NCI-H2227 (cell line): ENCODE measurements around the gene MRPS21.
A peak's percentile ranks its signal among the peaks of the same experiment; 100 is the strongest.

ENCODE experiments used
- DNase-seq: peaks from one replicate; lab custom pipeline; 2025; ENCODE audit not compliant: unreplicated experiment; lab: John Stamatoyannopoulos, UW

The MRPS21 gene

DNA sequence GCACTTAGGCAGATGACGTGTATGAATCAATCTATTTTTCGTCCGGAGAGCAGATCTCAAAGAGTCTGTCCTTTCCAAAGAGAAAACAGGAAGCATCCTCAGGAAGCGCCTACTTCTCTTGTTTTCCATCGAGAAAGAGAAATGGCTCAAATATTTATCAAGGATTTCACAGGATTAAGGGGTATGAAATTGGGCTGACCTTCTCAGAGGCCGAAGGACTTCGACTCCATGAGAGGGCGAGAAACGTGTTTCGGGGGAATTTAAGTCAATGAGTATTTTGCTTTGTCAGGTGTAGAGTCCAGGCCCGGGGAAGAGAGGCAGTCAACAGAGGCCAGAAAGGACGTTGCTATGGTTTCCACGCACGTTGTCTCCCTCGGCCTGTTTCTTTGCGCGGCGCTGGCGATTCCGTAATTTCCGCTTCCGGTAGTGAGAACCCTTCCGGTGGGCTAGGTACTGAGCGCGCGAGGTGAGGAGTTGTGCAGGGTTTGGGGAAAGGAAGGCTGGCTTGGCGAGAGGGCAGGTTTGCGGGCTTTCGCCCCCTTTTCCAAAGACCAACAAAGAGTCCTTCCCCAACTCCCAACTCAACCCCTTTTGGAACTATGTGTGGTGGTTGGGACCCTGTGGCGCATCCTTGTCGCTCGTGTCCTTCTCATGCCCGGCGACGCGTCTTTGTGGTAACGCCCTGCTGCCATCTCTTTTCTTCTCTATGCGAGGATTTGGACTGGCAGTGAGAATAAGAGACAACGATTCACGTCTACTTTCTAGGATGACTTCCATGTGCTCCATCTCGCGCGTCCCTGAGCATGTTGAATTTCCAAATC is at the start of gene MRPS21:
MRPS21 (plus strand) TSS at position 429 of the 821 bp plus-strand sequence. CDS start 506 bp downstream, outside the sequence.
- peak; percentile 97 for DNase-seq

GRCh38 chr1:150249936-150250335 is 43.7 kb upstream of the MRPS21 start:
- DNase-seq, result no peak

GRCh38 chr1:150256198-150256553 is 37.5 kb upstream of the MRPS21 start:
- DNase-seq, result no peak

- DNase-seq, result peak; percentile 66
Observed at GRCh38 chr1:150256554-150257341, 36.9 kb upstream of the MRPS21 start.

DNA sequence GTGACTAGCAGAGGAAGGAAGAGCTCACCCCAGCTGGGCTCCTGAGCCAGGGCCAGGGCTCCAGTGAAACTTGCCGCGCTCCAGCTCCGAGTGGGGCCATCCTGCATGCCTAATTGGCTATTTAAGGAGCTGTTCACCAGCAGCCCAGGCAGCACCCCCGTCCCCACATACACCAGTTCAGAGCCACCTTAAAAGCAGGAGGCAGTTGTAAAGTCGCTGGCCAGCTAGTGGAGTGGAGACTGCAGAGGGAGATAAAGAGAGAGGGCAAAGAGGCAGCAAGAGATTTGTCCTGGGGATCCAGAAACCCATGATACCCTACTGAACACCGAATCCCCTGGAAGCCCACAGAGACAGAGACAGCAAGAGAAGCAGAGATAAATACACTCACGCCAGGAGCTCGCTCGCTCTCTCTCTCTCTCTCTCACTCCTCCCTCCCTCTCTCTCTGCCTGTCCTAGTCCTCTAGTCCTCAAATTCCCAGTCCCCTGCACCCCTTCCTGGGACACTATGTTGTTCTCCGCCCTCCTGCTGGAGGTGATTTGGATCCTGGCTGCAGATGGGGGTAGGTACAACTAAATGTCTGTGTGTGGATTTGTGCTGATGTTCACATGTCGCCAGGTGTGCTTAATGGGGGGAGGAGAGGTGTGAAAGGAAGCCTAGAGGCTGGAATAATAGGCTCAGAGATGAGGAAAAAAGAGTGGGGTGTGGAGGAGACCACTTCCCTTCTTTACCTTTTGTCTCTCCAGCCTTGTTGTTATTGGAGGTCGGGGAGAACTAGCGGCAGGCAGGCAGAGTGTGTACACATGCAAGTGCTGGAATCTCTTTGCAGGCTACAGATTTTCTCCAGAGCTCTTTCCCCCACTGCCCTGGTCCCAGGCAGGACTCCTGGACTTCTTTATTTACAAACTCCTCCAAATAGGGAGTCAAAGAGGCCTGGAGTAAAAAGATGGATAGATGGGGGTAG is 35.8 kb upstream of the MRPS21 start, which contains the start of gene CA14:
CA14 (plus strand) TSS at position 151 of the 962 bp plus-strand sequence; CDS start at position 506, 355 bp downstream.
- peak; percentile 27 for DNase-seq

DNA sequence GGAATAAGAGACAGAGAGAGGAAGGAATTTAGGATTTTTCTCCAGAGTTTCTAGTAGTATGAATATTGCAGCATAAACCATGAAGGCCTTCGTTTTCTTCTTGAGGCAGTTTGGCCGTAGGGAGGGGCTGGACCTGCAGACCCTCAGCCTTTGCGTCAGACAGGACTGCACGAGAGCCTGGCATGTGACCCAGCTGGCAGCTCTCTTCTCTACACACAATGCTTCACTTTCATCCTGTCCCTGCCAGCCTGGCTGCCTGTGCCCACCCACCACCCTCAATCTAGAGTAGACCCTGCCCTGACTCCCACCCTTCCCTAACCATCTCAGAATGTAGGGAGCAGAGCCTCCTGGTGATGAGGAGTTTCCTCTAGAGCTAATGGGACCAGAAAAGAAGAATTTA is 34.4 kb upstream of the MRPS21 start:
- DNase-seq, result no peak

- DNase-seq, result peak; percentile 44
Observed at GRCh38 chr1:150259758-150260669, 33.6 kb upstream of the MRPS21 start.

DNA sequence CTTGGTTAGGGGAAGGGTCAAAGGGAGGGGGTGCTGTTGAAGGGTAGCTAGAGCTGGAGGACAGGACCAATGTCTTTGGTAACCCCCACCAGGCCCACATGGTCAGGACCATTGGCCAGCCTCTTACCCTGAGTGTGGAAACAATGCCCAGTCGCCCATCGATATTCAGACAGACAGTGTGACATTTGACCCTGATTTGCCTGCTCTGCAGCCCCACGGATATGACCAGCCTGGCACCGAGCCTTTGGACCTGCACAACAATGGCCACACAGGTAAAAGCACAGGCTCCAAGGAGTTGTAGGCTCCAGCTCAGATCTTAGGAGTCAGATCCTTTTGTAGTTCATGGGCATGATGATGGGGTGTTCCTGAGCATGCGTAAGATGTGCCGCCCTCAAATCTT is 32.3 kb upstream of the MRPS21 start:
- DNase-seq, result no peak

- no peak for DNase-seq
Observed at GRCh38 chr1:150262388-150263320, 31.0 kb upstream of the MRPS21 start.

DNA sequence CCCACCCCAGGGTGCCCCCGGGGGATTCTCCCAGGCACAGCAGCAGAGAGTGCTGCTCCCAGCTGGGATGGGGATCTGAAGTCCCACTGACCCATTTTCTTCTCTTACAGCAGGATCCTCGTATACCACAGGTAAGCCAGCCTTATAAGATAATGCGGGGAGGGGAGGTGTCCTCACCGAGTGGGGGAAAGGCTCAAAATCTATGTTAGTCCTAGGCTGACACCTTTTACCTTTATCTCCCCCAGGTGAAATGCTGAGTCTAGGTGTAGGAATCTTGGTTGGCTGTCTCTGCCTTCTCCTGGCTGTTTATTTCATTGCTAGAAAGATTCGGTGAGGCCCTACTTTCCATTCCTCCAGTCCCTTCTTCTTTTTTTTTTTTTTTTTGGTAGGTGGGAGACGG is 30.1 kb upstream of the MRPS21 start:
- no peak for DNase-seq

DNA sequence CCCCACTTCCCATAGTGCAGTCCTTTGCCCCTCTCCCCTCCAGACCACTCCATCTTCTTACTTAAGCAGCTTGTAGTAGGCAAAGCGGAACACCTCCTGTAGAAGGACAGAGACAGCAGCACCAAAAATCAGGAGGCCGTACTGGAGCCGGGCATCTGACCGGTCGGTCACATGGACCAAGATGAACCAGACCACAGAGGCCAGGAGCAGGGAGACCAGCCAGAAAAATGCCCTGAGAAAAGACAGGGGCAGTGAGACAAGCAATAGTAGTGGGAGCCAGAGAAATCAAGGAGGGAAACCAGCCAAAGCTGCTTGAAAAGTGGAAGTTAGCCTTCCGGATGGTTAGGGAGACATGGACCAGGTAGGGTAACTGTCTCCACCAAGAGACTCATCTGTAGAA is 25.8 kb upstream of the MRPS21 start:
- no peak for DNase-seq

GRCh38 chr1:150268340-150268704 is 25.3 kb upstream of the MRPS21 start:
- peak; percentile 45 for DNase-seq

- peak; percentile 99 for DNase-seq
Observed at GRCh38 chr1:150268705-150269403, 24.8 kb upstream of the MRPS21 start, which contains the start of gene APH1A. APH1A (minus strand) TSS chr1:150269016; CDS start chr1:150268810, 206 bp downstream.

GRCh38 chr1:150269451-150269850 is 24.2 kb upstream of the MRPS21 start:
- no peak for DNase-seq

- no peak for DNase-seq
Observed at GRCh38 chr1:150271291-150271959, 22.2 kb upstream of the MRPS21 start.

DNA sequence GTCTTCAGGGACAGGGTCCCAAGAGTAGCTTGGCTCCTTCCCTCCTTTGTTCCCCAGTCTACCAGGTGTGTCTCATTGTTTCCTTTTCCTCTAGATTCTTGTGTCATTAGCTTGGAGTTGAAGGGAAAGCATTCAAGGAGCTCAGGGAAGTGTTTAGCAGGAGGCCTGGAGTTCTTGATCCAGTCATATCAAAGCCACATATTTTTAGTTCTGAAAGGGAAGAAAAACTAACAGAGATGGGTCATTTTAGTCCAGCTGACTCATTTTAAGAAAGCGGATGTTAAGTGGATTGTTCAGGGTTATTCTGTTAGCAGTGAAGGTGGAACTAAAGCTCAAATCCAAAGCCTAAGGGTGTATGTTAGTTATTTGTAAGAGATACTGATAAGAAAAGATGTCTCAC is 20.4 kb upstream of the MRPS21 start:
- DNase-seq, result no peak

DNA sequence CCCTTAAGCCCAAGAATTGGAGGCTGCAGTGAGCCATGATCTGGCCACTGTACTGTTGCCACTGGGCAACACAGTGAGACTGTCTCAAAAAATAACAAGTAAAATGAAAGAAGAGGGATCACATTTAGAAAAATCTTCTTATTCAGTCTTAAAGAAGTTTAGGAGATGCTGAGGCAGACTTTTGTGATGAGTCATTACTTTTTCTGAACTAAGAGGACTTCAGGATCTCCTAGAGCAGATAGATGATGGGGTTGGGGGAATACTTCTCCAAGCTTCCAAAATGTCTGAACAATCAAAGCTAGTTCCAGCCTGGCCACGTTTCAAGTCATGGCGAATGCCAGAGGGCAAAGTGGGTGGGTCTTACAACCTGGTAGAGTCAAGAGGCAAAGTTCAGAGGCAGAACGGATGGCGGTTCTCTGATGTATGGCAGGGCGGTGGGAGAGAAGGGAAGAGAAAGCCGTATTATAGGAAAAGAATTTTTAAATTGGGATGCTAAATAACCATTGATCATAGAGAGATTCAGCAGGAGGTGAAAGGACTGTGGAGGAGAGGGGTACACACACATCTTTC is 13.4 kb upstream of the MRPS21 start:
- no peak for DNase-seq
